Measurements from ENCODE around the gene SFXN1.
"Not testable (repeated sequence)": the region's sequence is repeated elsewhere in the genome, so short reads cannot be mapped to it uniquely, and the experiment has no call there.

SFXN1 gene

DNA sequence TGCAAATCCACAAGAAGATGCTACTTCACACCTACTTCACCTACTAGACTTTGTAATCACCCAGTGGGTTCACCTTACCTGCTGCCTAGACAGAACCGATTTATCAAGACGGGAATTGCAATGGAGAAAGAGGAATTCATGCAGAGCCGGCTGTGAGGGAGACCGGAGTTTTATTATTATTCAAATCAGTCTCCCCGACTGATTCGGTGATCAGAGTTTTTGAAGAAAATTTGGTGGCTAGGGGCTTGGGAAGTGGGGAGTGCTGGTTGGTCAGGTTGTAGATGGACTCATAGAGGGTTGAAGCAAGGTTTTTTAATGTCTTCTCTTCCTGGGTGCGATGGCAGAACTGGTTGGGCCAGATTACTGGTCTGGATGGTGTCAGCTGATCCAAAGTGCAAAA is 23.4 kb downstream of the SFXN1 start:
- DNase-seq = no peak

DNA sequence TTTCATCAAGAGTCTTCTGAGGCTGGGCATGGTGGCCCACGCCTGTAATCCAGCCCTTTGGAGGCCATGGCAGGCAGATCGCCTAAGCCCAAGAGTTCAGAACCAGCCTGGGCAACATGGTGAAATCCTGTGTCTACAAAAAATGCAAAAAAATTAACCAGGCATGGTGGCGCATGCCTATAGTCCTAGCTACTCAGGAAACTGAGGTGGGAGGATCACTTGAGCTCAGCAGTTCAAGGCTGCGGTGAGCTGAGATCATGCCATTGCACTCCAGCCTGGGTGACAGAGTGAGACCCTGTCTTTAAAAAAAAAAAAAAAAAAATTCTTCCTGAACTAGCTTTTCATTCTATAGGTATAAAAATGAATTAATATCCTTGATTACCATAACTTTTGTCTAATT is 29.3 kb downstream of the SFXN1 start:
- not testable (repeated sequence) for DNase-seq

DNA sequence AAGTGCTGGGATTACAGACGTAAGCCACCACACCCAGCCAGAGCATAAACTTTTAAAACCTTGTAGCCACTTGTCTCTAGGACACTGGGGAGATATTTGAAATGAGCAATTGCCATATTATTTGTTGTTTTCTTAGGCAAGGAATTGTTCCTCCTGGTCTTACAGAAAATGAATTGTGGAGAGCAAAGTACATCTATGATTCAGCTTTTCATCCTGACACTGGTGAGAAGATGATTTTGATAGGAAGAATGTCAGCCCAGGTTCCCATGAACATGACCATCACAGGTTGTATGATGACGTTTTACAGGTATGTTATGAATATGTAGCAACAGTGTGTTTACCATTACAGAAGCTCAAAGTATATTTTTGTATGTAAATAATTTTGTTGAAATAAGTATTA is 30.5 kb downstream of the SFXN1 start:
- no peak for DNase-seq

GRCh38 chr5:175513297-175513696 is 34.9 kb downstream of the SFXN1 start:
- DNase-seq = no peak

DNA sequence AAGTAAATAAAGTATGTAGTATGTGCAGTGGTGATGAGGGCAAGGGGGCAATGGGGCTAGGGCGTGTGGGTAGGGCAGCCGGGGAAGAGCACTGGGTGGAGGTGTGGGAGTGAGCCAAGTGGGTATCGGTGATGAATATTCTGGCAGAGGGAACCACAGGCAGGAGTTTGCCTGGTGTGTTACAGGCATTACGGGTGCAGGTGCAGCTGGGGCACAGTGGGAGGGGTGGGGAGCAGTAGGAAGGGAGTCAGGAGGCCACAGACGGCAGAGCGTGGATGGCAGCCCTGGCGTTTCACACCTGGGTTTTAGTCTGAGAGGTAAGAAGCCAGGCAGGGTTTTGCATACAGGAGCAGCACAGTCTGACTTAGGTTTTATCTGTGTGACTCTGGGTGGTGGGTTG is 35.4 kb downstream of the SFXN1 start:
- DNase-seq = no peak

- DNase-seq = no peak
Observed at GRCh38 chr5:175516933-175517823, 38.8 kb downstream of the SFXN1 start.

- no peak for DNase-seq
Observed at GRCh38 chr5:175517824-175518450, 39.6 kb downstream of the SFXN1 start.

- no peak for DNase-seq
Observed at GRCh38 chr5:175519006-175519405, 40.6 kb downstream of the SFXN1 start.

DNA sequence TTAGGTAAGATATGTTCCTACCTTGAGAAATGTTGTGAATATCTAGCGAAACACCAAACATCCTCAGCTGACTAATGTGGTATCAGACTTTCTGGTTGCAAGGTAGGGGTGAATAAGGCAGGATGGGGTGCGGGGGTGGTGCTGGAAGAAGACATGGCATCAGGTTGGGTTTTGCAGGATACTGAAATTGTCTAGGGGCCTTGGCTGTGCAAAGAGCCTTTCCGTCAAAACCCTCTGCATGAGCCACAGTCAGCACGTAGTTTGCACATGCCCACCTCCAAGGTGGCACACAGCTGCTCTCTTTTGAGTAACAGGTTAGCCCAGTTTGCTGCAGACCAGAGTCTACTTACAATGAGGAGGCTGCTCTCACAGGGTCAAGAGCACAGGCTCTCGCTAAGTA is 42.0 kb downstream of the SFXN1 start:
- no peak for DNase-seq

GRCh38 chr5:175520873-175521272 is 42.5 kb downstream of the SFXN1 start:
- DNase-seq = no peak

DNA sequence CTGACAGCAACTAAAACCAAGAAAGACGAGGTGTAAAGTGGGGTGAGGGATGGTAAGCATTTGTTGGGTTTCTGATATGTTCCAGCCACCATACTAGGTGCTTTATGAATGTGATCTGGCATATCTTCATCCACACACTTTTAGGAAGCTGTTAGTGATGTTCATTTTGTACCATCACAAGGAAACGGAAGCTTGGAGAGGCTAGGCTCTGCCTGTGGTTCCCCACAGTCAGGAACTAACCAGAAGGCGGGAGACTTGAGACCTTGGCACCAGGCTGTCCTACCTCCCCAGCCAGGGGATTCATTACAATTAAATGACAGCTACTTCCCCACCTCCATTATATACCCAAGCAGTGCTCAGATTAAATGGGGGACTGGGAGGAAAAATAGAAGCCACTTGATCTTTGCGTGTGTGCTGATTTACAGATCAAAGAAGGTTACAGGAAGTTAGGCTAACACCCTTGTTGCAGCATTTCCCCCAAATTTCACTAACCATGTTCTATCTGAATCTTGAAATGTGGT is 43.0 kb downstream of the SFXN1 start:
- DNase-seq = no peak

- no peak for DNase-seq
Observed at GRCh38 chr5:175523292-175523691, 44.9 kb downstream of the SFXN1 start.

GRCh38 chr5:175524211-175524610 is 45.9 kb downstream of the SFXN1 start:
- no peak for DNase-seq

DNA sequence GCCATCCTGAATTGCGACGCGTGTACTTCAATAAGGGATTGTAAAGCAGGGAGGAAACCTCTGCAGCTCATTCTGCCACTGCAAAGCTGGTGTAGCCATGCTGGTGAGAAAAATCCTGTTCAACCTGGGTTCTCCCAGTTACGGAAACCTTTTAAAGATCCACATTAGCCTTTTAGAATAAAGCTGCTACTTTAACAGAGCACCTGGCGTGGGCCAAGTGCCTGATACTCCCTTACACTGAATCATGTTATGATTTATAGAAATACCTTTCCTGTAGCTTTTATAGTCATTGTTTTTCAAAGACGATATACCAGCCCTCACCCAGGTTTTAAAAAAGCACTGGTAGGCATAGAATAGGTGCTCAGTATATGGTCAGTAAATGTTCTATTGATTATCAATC is 48.3 kb downstream of the SFXN1 start:
- no peak for DNase-seq

DNA sequence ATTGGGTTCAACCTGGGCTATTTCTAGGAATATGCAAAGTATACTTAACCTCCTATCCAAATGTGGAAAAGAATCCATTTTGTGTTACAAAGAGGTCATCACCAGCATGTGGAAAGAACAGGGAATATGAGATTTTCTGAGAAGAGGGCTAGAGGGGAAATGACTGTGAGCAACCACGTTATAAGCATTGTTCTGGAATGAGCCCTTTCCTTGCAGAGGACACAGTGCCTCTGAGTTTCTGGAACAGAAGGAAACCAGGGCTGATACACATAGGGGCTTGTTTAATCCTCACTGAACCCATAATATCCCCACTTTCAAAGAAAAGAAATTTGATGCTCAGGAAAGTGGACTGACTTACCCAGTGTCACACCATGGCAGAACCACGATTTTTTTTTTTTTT is 53.0 kb downstream of the SFXN1 start:
- DNase-seq = no peak

DNA sequence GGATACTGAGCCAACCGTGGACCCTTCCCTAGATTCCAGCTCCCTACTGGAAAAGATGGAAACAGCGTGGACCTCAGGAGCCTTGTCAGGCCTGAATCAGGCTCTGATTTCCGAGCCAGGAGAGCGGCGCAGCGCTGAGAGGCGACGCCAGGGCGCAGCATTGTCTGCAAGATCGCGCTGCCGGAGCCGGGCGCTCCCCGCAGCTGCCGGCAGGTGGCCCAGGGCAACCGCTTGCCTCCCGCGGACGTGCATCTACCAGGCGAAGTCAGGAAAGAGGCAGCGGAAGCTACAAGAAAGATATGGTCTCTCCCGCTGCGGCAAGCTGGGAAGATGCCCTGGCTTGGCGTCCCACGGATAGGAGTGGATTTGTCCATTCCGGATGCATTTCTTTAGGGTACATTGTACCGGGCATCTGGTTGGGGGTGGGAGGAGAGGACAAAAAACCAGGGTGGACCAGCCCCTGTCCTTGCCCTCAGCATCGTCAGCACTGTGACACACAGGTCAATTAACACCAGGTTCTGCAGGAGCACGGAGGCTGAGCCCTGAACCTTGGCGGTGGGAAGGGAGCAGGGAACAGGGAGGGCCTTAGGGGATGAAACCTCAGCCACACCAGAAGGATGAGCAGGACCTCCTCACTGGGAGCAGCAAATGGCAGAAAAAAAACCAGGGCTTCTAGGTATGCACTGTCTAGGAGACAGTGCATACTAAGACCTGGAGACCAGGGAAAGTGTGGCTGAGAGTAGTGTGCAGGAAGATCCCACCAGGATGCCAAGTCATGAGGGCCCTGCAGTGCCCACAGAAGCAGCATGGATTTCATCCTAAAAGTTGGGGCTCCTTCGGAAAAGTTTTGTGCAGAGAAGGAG is 55.9 kb downstream of the SFXN1 start:
- DNase-seq = peak; percentile 41 to 47

- DNase-seq = not testable (repeated sequence)
Observed at GRCh38 chr5:175535331-175535730, 57.0 kb downstream of the SFXN1 start.

GRCh38 chr5:175535796-175536195 is 57.4 kb downstream of the SFXN1 start:
- DNase-seq = no peak

DNA sequence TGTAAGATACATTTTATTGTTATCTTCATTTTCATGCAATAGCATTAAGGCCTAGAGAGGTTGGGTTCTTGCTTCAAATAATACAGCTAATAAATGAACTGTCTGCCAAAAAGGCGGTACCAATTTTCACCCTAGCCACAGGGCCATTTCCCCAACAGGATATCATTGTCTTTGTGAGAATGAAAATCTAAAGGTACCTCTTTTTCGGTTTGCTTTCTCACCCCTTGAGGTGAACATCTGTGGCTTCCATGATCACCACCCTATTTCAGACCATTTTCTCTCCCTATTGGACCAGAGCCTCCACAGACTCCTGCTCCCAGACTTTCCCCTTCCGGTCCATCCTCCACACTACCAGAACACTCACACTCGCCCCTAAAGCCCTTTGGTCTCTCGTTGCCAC is 60.2 kb downstream of the SFXN1 start:
- DNase-seq = no peak

DNA sequence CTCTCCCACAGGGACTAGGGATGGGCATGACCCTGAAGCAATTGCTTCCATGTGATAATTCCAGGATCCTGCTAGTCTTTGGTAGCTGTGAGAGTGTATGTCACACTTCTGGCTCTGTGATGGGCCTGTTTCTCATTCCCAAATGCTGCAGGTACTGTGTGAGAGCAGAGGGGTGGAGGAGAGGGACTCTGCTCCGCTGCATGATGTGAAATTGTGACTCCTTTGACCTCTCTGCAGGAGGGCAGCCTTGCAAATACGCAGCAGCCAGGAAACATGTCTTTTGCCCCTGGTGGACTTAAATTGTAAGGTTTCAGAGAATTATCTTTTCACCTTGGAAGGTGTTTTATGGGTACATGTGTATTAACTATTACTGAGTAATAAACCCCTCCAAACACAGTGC is 61.6 kb downstream of the SFXN1 start:
- DNase-seq = no peak

GRCh38 chr5:175541264-175541663 is 62.9 kb downstream of the SFXN1 start:
- DNase-seq = no peak

DNA sequence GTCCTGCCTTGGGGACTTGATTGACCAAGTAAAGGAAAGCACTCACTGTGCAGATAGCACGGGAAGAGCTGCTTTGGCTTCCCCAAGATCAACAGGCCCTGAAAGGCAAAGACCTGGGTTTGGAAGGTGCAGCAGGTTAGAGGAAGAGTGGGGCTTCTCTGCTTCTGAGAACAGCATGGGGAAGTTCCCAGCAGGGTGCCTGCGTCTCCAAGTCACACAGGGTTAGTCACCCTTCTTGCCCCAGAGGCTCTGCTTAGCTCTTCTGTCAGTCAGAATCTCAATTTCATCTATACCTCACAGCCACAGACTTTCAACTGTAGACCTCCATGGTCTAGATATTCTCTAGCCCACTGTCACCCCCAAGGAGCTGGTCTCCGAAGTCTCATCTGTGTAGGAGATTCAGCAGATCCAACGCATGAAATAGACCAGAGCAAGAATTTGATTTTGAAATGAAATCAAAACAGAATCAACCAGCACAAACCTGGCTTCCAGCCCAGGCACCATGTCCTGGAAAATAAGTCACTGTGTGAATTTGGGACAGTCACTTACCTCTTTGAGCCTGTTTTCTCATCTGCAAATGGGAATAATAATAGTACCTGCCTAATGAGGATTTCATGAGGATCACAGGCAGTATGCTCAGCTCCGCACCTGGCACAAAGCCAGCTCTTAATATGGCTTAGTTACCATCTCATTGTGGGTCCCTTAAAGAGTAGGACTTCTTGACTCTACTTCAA is 64.0 kb downstream of the SFXN1 start:
- no peak for DNase-seq

GRCh38 chr5:175542966-175543235 is 64.5 kb downstream of the SFXN1 start:
- no peak for DNase-seq
